Astrocyte (in vitro differentiated cells and primary cell): ENCODE data around the gene DCLK1. TPM values are rescaled to one million over a fixed set of nuclear protein-coding genes. Genes with fewer than 3 reads are reported as not detected.

Experiments used
- DNase-seq: peaks from one replicate; pipeline ENCODE4 v3.0.0-alpha.2; 2010; ENCODE audit warnings: low read depth
- FAIRE-seq: peaks from 2 replicates; lab custom pipeline; 2011; peaks lifted over from hg19 to GRCh38; lab: Jason Lieb, UNC
- H2AFZ ChIP-seq: 2 replicates; pipeline ENCODE4 v1.6.0; 2012; ENCODE audit warnings: low read depth, low read length, inconsistent platforms
- H3K27ac ChIP-seq: 2 replicates; pipeline ENCODE4 v1.5.1; 2011; ENCODE audit warnings: low read depth, low read length, inconsistent platforms
- H3K27me3 ChIP-seq: 2 replicates; pipeline ENCODE4 v1.6.0; 2011; ENCODE audit warnings: low read length, inconsistent platforms; ENCODE audit not compliant: insufficient read depth
- H3K36me3 ChIP-seq: 2 replicates; pipeline ENCODE4 v1.5.1; 2011; ENCODE audit warnings: low read length, inconsistent platforms; ENCODE audit not compliant: insufficient read depth
- H3K4me1 ChIP-seq: 2 replicates; pipeline ENCODE4 v1.5.1; 2011; ENCODE audit warnings: low read length, inconsistent platforms; ENCODE audit not compliant: insufficient read depth
- H3K4me2 ChIP-seq: 2 replicates; pipeline ENCODE4 v1.6.0; 2012; ENCODE audit warnings: low read length, inconsistent platforms
- H3K4me3 ChIP-seq: 2 replicates; pipeline ENCODE4 v1.5.1; 2011; ENCODE audit warnings: low read depth, mild to moderate bottlenecking, low read length, inconsistent platforms; ENCODE audit not compliant: insufficient read depth
- H3K79me2 ChIP-seq: 2 replicates; pipeline ENCODE4 v1.6.0; 2012; ENCODE audit warnings: mild to moderate bottlenecking, low read length, inconsistent platforms; ENCODE audit not compliant: insufficient read depth
- H3K9ac ChIP-seq: 2 replicates; pipeline ENCODE4 v1.6.0; 2012; ENCODE audit warnings: mild to moderate bottlenecking, low read length, inconsistent platforms
- H3K9me3 ChIP-seq: 2 replicates; pipeline ENCODE4 v1.5.1; 2012; ENCODE audit warnings: low read depth, mild to moderate bottlenecking, low read length, inconsistent platforms; ENCODE audit not compliant: insufficient read depth
- H4K20me1 ChIP-seq: 2 replicates; pipeline ENCODE4 v1.6.0; 2012; ENCODE audit warnings: low read length, inconsistent platforms; ENCODE audit not compliant: insufficient read depth
- H3K27ac Mint-ChIP-seq: one replicate; pipeline ENCODE4 v1.8.0; 2021; ENCODE audit warnings: mild to moderate bottlenecking, mixed read lengths; ENCODE audit not compliant: unreplicated experiment
- H3K27me3 Mint-ChIP-seq: one replicate; pipeline ENCODE4 v1.8.0; 2021; ENCODE audit warnings: low read depth, mixed read lengths; ENCODE audit not compliant: unreplicated experiment
- H3K36me3 Mint-ChIP-seq: one replicate; pipeline ENCODE4 v1.8.0; 2021; ENCODE audit warnings: low read depth, mixed read lengths; ENCODE audit not compliant: unreplicated experiment
- H3K4me1 Mint-ChIP-seq: one replicate; pipeline ENCODE4 v1.8.0; 2021; ENCODE audit warnings: low read depth, mixed read lengths; ENCODE audit not compliant: unreplicated experiment
- H3K4me3 Mint-ChIP-seq: one replicate; pipeline ENCODE4 v1.8.0; 2021; ENCODE audit warnings: mild to moderate bottlenecking, moderate library complexity, mixed read lengths; ENCODE audit not compliant: unreplicated experiment
- H3K9me3 Mint-ChIP-seq: one replicate; pipeline ENCODE4 v1.8.0; 2021; ENCODE audit warnings: mild to moderate bottlenecking, mixed read lengths; ENCODE audit not compliant: unreplicated experiment
- EZH2 ChIP-seq: IDR thresholded peaks from 2 replicates; pipeline ENCODE4 v1.6.1; 2012; ENCODE audit warnings: mild to moderate bottlenecking, low read length, inconsistent platforms; ENCODE audit not compliant: insufficient read depth
- total RNA-seq: library from RNA; stranded (reverse); gene quantifications from 2 replicates; pipeline ENCODE4 v1.2.1, GENCODE V29; 2021
- TF ChIP-seq, protein P1 (sequence below): IDR thresholded peaks from 2 replicates; pipeline ENCODE4 v1.5.1; 2011; ENCODE audit warnings: low read depth, mild to moderate bottlenecking, inconsistent platforms, low read length, moderate library complexity; ENCODE audit not compliant: insufficient read depth

The DCLK1 gene
- total RNA-seq, 1 donor from 2014 or later = 4.9 TPM

DNA sequence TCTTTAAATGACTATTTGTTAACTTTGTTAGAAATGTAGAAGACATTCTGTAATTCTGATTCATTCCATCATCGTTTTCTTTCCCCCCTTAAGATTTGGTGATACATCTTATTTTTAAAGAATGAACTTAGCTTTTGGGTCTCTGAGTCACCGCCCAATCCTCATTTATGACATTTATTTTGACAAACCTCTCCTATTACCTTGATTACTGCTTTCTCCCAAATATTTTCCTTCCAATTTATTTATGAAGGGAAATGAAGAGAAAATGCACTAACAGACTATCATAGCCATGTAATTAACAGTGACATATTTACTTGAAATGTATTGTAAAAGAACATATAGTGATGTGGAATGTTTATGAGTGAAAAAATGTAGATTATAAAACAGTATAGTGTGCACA is 241.6 kb downstream of the DCLK1 start:
- Mint-ChIP-seq H3K27ac (no peak overlapping the region), H3K27me3 (no peaks in the 10 kb centered on the region), H3K4me3 (no peak overlapping the region), H3K36me3 (no peaks in the 10 kb centered on the region), H3K4me1 (peaks cover 13% of the 10 kb centered on the region), H3K9me3 (no peaks in the 10 kb centered on the region)
- H3K79me2 ChIP-seq = no peaks in the 10 kb centered on the region
- H3K9ac ChIP-seq = no peak overlapping the region
- peak overlapping the region; percentile 8 for H3K4me2 ChIP-seq
- no peak for DNase-seq
- no peak for FAIRE-seq
- no peaks in the 10 kb centered on the region for H4K20me1 ChIP-seq
- H3K27me3 ChIP-seq = no peaks in the 10 kb centered on the region
- H3K4me3 ChIP-seq = no peak overlapping the region
- H3K4me1 ChIP-seq = peaks cover 30% of the 10 kb centered on the region
- TF ChIP-seq EZH2 = no peak
- TF ChIP-seq, protein P1, sequence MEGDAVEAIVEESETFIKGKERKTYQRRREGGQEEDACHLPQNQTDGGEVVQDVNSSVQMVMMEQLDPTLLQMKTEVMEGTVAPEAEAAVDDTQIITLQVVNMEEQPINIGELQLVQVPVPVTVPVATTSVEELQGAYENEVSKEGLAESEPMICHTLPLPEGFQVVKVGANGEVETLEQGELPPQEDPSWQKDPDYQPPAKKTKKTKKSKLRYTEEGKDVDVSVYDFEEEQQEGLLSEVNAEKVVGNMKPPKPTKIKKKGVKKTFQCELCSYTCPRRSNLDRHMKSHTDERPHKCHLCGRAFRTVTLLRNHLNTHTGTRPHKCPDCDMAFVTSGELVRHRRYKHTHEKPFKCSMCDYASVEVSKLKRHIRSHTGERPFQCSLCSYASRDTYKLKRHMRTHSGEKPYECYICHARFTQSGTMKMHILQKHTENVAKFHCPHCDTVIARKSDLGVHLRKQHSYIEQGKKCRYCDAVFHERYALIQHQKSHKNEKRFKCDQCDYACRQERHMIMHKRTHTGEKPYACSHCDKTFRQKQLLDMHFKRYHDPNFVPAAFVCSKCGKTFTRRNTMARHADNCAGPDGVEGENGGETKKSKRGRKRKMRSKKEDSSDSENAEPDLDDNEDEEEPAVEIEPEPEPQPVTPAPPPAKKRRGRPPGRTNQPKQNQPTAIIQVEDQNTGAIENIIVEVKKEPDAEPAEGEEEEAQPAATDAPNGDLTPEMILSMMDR = no peak
- no peak overlapping the region for H2AFZ ChIP-seq
- peak overlapping the region; percentile 18 for H3K27ac ChIP-seq
- no peaks in the 10 kb centered on the region for H3K9me3 ChIP-seq
- H3K36me3 ChIP-seq = no peaks in the 10 kb centered on the region

- no peak for DNase-seq
- Mint-ChIP-seq H3K27ac (no peak overlapping the region), H3K27me3 (no peaks in the 10 kb centered on the region), H3K9me3 (no peaks in the 10 kb centered on the region), H3K4me3 (no peak overlapping the region), H3K36me3 (no peaks in the 10 kb centered on the region), H3K4me1 (peaks cover 13% of the 10 kb centered on the region)
- no peaks in the 10 kb centered on the region for H3K27me3 ChIP-seq
- H3K36me3 ChIP-seq = no peaks in the 10 kb centered on the region
- H3K9ac ChIP-seq = no peak overlapping the region
- no peak for FAIRE-seq
- no peaks in the 10 kb centered on the region for H3K79me2 ChIP-seq
- H3K4me3 ChIP-seq = no peak overlapping the region
- H2AFZ ChIP-seq = no peak overlapping the region
- peak overlapping the region; percentile 8 for H3K4me2 ChIP-seq
- H3K27ac ChIP-seq = peak overlapping the region; percentile 18
- TF ChIP-seq, protein P1 = no peak
- no peak for TF ChIP-seq EZH2
- H3K9me3 ChIP-seq = no peaks in the 10 kb centered on the region
- no peaks in the 10 kb centered on the region for H4K20me1 ChIP-seq
- peaks cover 30% of the 10 kb centered on the region for H3K4me1 ChIP-seq
Observed at GRCh38 chr13:35888981-35889380, 242.2 kb downstream of the DCLK1 start.

GRCh38 chr13:35888457-35888883 is 242.7 kb downstream of the DCLK1 start:
- H2AFZ ChIP-seq = no peak overlapping the region
- H3K79me2 ChIP-seq = no peaks in the 10 kb centered on the region
- H3K9ac ChIP-seq = no peak overlapping the region
- no peak overlapping the region for H3K4me2 ChIP-seq
- peaks cover 30% of the 10 kb centered on the region for H3K4me1 ChIP-seq
- peaks cover 13% of the 10 kb centered on the region for H3K4me1 Mint-ChIP-seq
- no peaks in the 10 kb centered on the region for H3K9me3 Mint-ChIP-seq
- H3K4me3 Mint-ChIP-seq = no peak overlapping the region
- H3K4me3 ChIP-seq = no peak overlapping the region
- H3K27ac ChIP-seq = no peak overlapping the region
- no peaks in the 10 kb centered on the region for H3K9me3 ChIP-seq
- no peaks in the 10 kb centered on the region for H3K36me3 Mint-ChIP-seq
- H3K27ac Mint-ChIP-seq = no peak overlapping the region
- no peaks in the 10 kb centered on the region for H3K27me3 Mint-ChIP-seq
- no peaks in the 10 kb centered on the region for H4K20me1 ChIP-seq
- TF ChIP-seq, protein P1 = no peak
- TF ChIP-seq EZH2 = no peak
- FAIRE-seq (no peak), DNase-seq (peak; percentile 58)
- H3K36me3 ChIP-seq = no peaks in the 10 kb centered on the region
- H3K27me3 ChIP-seq = no peaks in the 10 kb centered on the region
